Placental epithelial cell (primary cell): ENCODE data around the gene PSME2. TPM values are rescaled to one million over a fixed set of nuclear protein-coding genes. Genes with fewer than 3 reads are reported as not detected.

Experiments
- small RNA-seq: library from RNA; depleted of rRNA; stranded (forward); fragments of <200 nt; gene quantifications from one replicate; pipeline ENCODE3, GENCODE V24; 2012
- total RNA-seq: library from RNA; depleted of rRNA; stranded (reverse); fragments of >200 nt; gene quantifications from 2 replicates; pipeline ENCODE4 v1.2.3, GENCODE V29; 2012

Gene PSME2
- total RNA-seq, 1 donor: 32.6 TPM

Small RNA genes within 50 kb of the gene (small RNA-seq; reads per million reads assigned to genes)
- gene AL136295.4 (not detected), gene IPO4 (0.23 reads per million), gene IRF9 (not detected), gene RNA5SP383 (0.17 reads per million)

Other genes with a start within 250 kb of the PSME2 start
- gene DHRS4, start 192.8 kb downstream of the PSME2 start, total RNA-seq: 41.6 and 45.1 TPM in 2 replicates
- gene DHRS4L2, start 157.7 kb downstream of the PSME2 start, total RNA-seq: 9.4 and 12.6 TPM in 2 replicates
- gene CARMIL3, start 94.6 kb downstream of the PSME2 start, total RNA-seq: under 0.01 TPM in 2 replicates
- not detected in 2 replicates for gene CPNE6, start 75.0 kb downstream of the PSME2 start, total RNA-seq
- 20.4 and 23.9 TPM in 2 replicates for gene PCK2, start 52.3 kb downstream of the PSME2 start, total RNA-seq
- 88.3 and 88.7 TPM in 2 replicates for gene DCAF11, start 31.8 kb downstream of the PSME2 start, total RNA-seq
- 1.6 and 2.0 TPM in 2 replicates for gene NRL, start 31.7 kb downstream of the PSME2 start, total RNA-seq
- gene FITM1, start 16.0 kb downstream of the PSME2 start, total RNA-seq: 0.39 and 1.7 TPM in 2 replicates
- gene PSME1, start 10.4 kb downstream of the PSME2 start, total RNA-seq: 22.4 and 72.6 TPM in 2 replicates
- gene EMC9, start 5.0 kb downstream of the PSME2 start, total RNA-seq: 11.4 and 13.6 TPM in 2 replicates
- 75.4 and 87.3 TPM in 2 replicates for gene RNF31, start 888 bp upstream of the PSME2 start, total RNA-seq
- gene IRF9, start 14.7 kb upstream of the PSME2 start, total RNA-seq: 42.4 and 46.6 TPM in 2 replicates
- gene REC8, start 25.5 kb upstream of the PSME2 start, total RNA-seq: 14.2 and 15.7 TPM in 2 replicates
- 20.4 and 36.2 TPM in 2 replicates for gene IPO4, start 42.2 kb upstream of the PSME2 start, total RNA-seq
- 73.8 and 74.5 TPM in 2 replicates for gene TM9SF1, start 48.8 kb upstream of the PSME2 start, total RNA-seq
- 0.54 TPM in 1 of 2 replicates, not detected in the other for gene TSSK4, start 59.1 kb upstream of the PSME2 start, total RNA-seq
- 20.5 and 22.0 TPM in 2 replicates for gene CHMP4A, start 66.9 kb upstream of the PSME2 start, total RNA-seq
- 15.3 and 15.6 TPM in 2 replicates for gene MDP1, start 69.5 kb upstream of the PSME2 start, total RNA-seq
- gene NEDD8, start 85.8 kb upstream of the PSME2 start, total RNA-seq: 99.8 and 112 TPM in 2 replicates
- gene GMPR2, start 86.3 kb upstream of the PSME2 start, total RNA-seq: 79.6 and 117 TPM in 2 replicates
- gene TINF2, start 96.0 kb upstream of the PSME2 start, total RNA-seq: 57.4 and 70.3 TPM in 2 replicates
- gene TGM1, start 116.6 kb upstream of the PSME2 start, total RNA-seq: 33.4 and 35.4 TPM in 2 replicates
- gene RABGGTA, start 125.0 kb upstream of the PSME2 start, total RNA-seq: 51.1 and 51.4 TPM in 2 replicates
- gene DHRS1, start 153.2 kb upstream of the PSME2 start, total RNA-seq: 27.1 and 27.9 TPM in 2 replicates
- gene NOP9, start 153.2 kb upstream of the PSME2 start, total RNA-seq: 20.4 and 30.3 TPM in 2 replicates
- gene CIDEB, start 161.4 kb upstream of the PSME2 start, total RNA-seq: 9.0 and 11.0 TPM in 2 replicates
- gene LTB4R2, start 163.5 kb upstream of the PSME2 start, total RNA-seq: 6.3 and 6.8 TPM in 2 replicates
- gene LTB4R, start 164.9 kb upstream of the PSME2 start, total RNA-seq: 2.4 and 3.1 TPM in 2 replicates
- gene ADCY4, start 188.5 kb upstream of the PSME2 start, total RNA-seq: 2.0 and 2.7 TPM in 2 replicates
- gene RIPK3, start 193.4 kb upstream of the PSME2 start, total RNA-seq: 7.5 and 13.0 TPM in 2 replicates
- 41.8 and 59.3 TPM in 2 replicates for gene NFATC4, start 221.6 kb upstream of the PSME2 start, total RNA-seq